Cardiac muscle cell (in vitro differentiated cells and primary cell): Measurements from ENCODE around the gene SH3PXD2B. TPM values are rescaled to one million over a fixed set of nuclear protein-coding genes. Genes with fewer than 3 reads are reported as not detected.

Experiments used
- DNase-seq, 2 donors: peaks; one replicate each; pipeline versions ENCODE4 v3.0.0 to v3.0.0-alpha.2; 2010 to 2017; ENCODE audit warnings: low read depth in 1 of 2, low spot score in 1 of 2
- H3K27ac ChIP-seq: fragments of 200-600 bp; sonication (generic); 2 replicates; pipeline ENCODE4 v1.5.1; 2016
- H3K27me3 ChIP-seq: fragments of 200-600 bp; sonication (generic); 2 replicates; pipeline ENCODE4 v1.6.0; 2016; ENCODE audit warnings: control low read depth
- H3K36me3 ChIP-seq: fragments of 200-600 bp; sonication (generic); 2 replicates; pipeline ENCODE4 v1.5.1; 2016; ENCODE audit warnings: control low read depth
- H3K4me1 ChIP-seq: fragments of 200-600 bp; sonication (generic); 2 replicates; pipeline ENCODE4 v1.8.1; 2017; ENCODE audit warnings: low read depth, mild to moderate bottlenecking, mixed run types
- H3K4me3 ChIP-seq: fragments of 200-600 bp; sonication (generic); 2 replicates; pipeline ENCODE4 v1.5.1; 2016; ENCODE audit warnings: mild to moderate bottlenecking
- H3K9me3 ChIP-seq: fragments of 200-600 bp; sonication (generic); 2 replicates; pipeline ENCODE4 v1.5.1; 2017; ENCODE audit warnings: low read depth, mild to moderate bottlenecking, control low read depth
- CTCF ChIP-seq: IDR thresholded peaks from 2 replicates; pipeline ENCODE4 v1.5.1; 2012; ENCODE audit warnings: low read depth, mild to moderate bottlenecking, low read length
- polyA plus RNA-seq: library from polyadenylated mRNA; unstranded; fragments of >200 nt; fragmentation: Nextera tagmentation; extraction: Ambion mirVana; gene quantifications from 2 replicates; pipeline ENCODE4 v1.2.1, GENCODE V29; 2016
- total RNA-seq: library from RNA; depleted of rRNA; stranded (reverse); fragments of >200 nt; gene quantifications from 2 replicates; pipeline ENCODE4 v1.2.3, GENCODE V29; 2016

The SH3PXD2B gene
- total and polyA plus RNA-seq, 2 experiments from 2014 or later: 13.9 to 27.6 TPM

- no peaks in the 10 kb centered on the region for H3K27me3 ChIP-seq
- H3K27ac ChIP-seq: no peak overlapping the region
- peaks cover 7% of the 10 kb centered on the region for H3K36me3 ChIP-seq
- DNase-seq: no peak
- H3K4me1 ChIP-seq: no peaks in the 10 kb centered on the region
- TF ChIP-seq CTCF: no peak
- H3K9me3 ChIP-seq: no peaks in the 10 kb centered on the region
- no peak overlapping the region for H3K4me3 ChIP-seq
Measured at GRCh38 chr5:172343741-172344140, 110.6 kb downstream of the SH3PXD2B start.

GRCh38 chr5:172342918-172343317 is 111.4 kb downstream of the SH3PXD2B start:
- Histone ChIP-seq H3K27ac (no peak overlapping the region), H3K27me3 (no peaks in the 10 kb centered on the region), H3K4me1 (no peaks in the 10 kb centered on the region), H3K36me3 (peaks cover 3% of the 10 kb centered on the region), H3K4me3 (no peak overlapping the region), H3K9me3 (no peaks in the 10 kb centered on the region)
- DNase-seq: peak in 1 of 2 donors; percentile 37
- TF ChIP-seq CTCF: no peak

- H3K9me3 ChIP-seq: no peaks in the 10 kb centered on the region
- no peak overlapping the region for H3K27ac ChIP-seq
- H3K4me3 ChIP-seq: no peak overlapping the region
- TF ChIP-seq CTCF: no peak
- DNase-seq: no peak
- H3K4me1 ChIP-seq: no peaks in the 10 kb centered on the region
- H3K27me3 ChIP-seq: no peaks in the 10 kb centered on the region
- no peaks in the 10 kb centered on the region for H3K36me3 ChIP-seq
Measured at GRCh38 chr5:172339264-172340180, 114.8 kb downstream of the SH3PXD2B start.

- DNase-seq: no peak
- Histone ChIP-seq H3K36me3 (no peaks in the 10 kb centered on the region), H3K27me3 (no peaks in the 10 kb centered on the region), H3K4me1 (no peaks in the 10 kb centered on the region), H3K9me3 (no peaks in the 10 kb centered on the region), H3K27ac (no peak overlapping the region), H3K4me3 (no peak overlapping the region)
- TF ChIP-seq CTCF: no peak
Measured at GRCh38 chr5:172336676-172337285, 117.5 kb downstream of the SH3PXD2B start.

GRCh38 chr5:172336264-172336663 is 118.1 kb downstream of the SH3PXD2B start:
- DNase-seq: no peak
- no peak overlapping the region for H3K27ac ChIP-seq
- no peaks in the 10 kb centered on the region for H3K36me3 ChIP-seq
- H3K9me3 ChIP-seq: no peaks in the 10 kb centered on the region
- no peaks in the 10 kb centered on the region for H3K4me1 ChIP-seq
- H3K27me3 ChIP-seq: no peaks in the 10 kb centered on the region
- TF ChIP-seq CTCF: no peak
- no peak overlapping the region for H3K4me3 ChIP-seq
